Putamen (tissue), 1 donor: ENCODE data around the gene TBC1D25.

Source experiments
- DNase-seq: peaks from one replicate; pipeline ENCODE4 v3.0.0-alpha.2; 2016; ENCODE audit warnings: low spot score

Gene TBC1D25

DNA sequence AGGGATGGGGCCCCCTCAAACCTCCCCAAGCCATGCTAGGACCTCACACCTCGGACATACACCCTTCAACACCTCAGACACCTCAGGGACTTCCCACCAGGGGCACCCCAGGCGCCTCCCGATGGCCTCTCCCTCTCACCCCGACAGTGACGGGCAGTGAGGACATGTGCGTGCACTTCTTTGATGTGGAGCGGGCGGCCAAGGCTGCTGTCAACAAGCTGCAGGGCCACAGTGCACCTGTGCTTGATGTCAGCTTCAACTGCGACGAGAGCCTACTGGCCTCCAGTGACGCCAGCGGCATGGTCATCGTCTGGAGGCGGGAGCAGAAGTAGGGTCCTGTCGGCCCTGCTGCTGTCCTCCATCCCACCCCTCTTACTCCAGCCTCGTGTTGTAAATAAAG lies 65.2 kb downstream of the TBC1D25 start:
- DNase-seq = no peak

DNA sequence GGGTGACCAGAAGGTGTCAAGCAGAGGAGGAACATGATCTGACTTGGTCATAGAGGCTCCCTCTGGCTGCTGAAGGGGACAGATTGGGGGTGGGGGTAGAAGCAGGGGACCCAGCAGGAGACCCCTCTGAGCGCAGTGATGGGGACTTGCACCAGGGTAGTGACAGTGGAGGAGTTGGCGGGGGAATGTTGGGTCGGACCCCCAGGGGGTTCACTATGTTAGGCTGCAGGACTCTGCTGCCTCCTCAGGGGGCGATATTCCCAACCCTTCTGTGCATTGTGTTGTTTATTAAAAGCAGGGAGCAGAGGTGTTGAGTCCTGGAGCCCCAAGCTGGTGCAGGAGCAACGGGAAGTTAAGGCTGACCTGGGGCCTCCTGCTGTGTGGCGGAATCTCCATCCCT lies 66.6 kb downstream of the TBC1D25 start:
- no peak for DNase-seq

DNA sequence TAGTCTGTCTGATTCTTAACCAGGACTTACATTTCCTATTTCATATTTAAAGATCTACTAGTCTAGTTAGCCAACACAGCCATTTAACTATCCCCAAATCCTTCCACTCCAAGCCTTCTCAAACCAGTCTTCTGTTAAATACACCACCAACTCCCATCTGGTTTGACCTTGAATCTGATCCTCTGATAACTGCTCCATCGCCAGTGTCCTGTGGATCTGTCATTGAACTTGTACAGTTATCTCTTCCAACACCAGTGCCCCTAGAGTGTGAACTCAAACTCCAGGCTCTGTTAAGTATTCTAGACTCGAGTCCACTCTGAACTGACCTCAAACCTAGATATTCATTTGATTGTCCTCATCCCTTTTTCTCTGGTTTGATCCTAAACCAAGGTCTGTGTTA lies 72.2 kb downstream of the TBC1D25 start:
- no peak for DNase-seq
